HG03469 (cell line): ENCODE measurements around the gene PCDHGB1.
"Not testable (repeated sequence)": the region's sequence is repeated elsewhere in the genome, so short reads cannot be mapped to it uniquely, and the experiment has no call there.

Experiments
- ATAC-seq: cut with Tn5 transposase; IDR thresholded peaks from one replicate; pipeline ENCODE4 v1.9.1; 2021; ENCODE audit warnings: mild to moderate bottlenecking, moderate library complexity, moderate number of reproducible peaks; ENCODE audit not compliant: unreplicated experiment

The PCDHGB1 gene

GRCh38 chr5:141382469-141383294, 32.8 kb downstream of the PCDHGB1 start, which contains the start of gene PCDHGA7:
TSS of gene PCDHGA7 (plus strand) at chr5:141382742. CDS start at chr5:141382900, 158 bp downstream.
- ATAC-seq: no peak

GRCh38 chr5:141383345-141383744, 33.4 kb downstream of the PCDHGB1 start:
- no peak for ATAC-seq

GRCh38 chr5:141384471-141385267, 34.8 kb downstream of the PCDHGB1 start:
- no peak for ATAC-seq

- ATAC-seq: peak; percentile 60
Measured at GRCh38 chr5:141387557-141388311, 37.8 kb downstream of the PCDHGB1 start, which contains the start of gene PCDHGB4. TSS of gene PCDHGB4 (plus strand) at chr5:141387698. CDS start at chr5:141387885, 187 bp downstream.

GRCh38 chr5:141388661-141389060, 38.8 kb downstream of the PCDHGB1 start:
- no peak for ATAC-seq

- ATAC-seq: no peak
Measured at GRCh38 chr5:141389153-141390042, 39.5 kb downstream of the PCDHGB1 start.

GRCh38 chr5:141392429-141393198, 42.7 kb downstream of the PCDHGB1 start, which contains the start of gene PCDHGA8:
TSS of gene PCDHGA8 (plus strand) at chr5:141392633. CDS start at chr5:141392814, 181 bp downstream.
- ATAC-seq: no peak

- no peak for ATAC-seq
Measured at GRCh38 chr5:141393267-141393666, 43.4 kb downstream of the PCDHGB1 start.

GRCh38 chr5:141394401-141395187, 44.7 kb downstream of the PCDHGB1 start:
- not testable (repeated sequence) for ATAC-seq

GRCh38 chr5:141397756-141398551, 48.1 kb downstream of the PCDHGB1 start, which contains the start of gene PCDHGB5:
TSS of gene PCDHGB5 (plus strand) at chr5:141397947. CDS start at chr5:141398128, 181 bp downstream.
- not testable (repeated sequence) for ATAC-seq

GRCh38 chr5:141398608-141399007, 48.7 kb downstream of the PCDHGB1 start:
- no peak for ATAC-seq

GRCh38 chr5:141399555-141400258, 49.8 kb downstream of the PCDHGB1 start:
- no peak for ATAC-seq
